HCT116 (cell line): ENCODE data around the gene HCST. TPM values are rescaled to one million over a fixed set of nuclear protein-coding genes. Genes with fewer than 3 reads are reported as not detected.
A peak's percentile ranks its signal among the peaks of the same experiment; 100 is the strongest.

Source experiments
- ATAC-seq: fragments of 200-7000 bp; cut with Tn5 transposase; 2 replicates; pipeline ENCODE4 v1.9.1; 2020; ENCODE audit warnings: mild to moderate bottlenecking, moderate library complexity
- BruUV-seq: library from RNA; stranded (reverse); fragments of 400-500 nt; replicated peaks from 2 replicates; lab custom pipeline; 2021; lab: Mats Ljungman, UMichigan
- CTCF ChIA-PET: fragments of 300-600 bp; sonication (Branson Sonifier 250); formaldehyde crosslinking; loops from one replicate; lab custom pipeline; 2021; ENCODE audit warnings: antibody characterized with exemption; lab: Charles Lee
- POLR2A ChIA-PET: fragments of 300-600, 350-600 bp; sonication (Branson Sonifier 250); formaldehyde crosslinking; loops from one replicate; lab custom pipeline; 2021; ENCODE audit warnings: antibody characterized with exemption; lab: Charles Lee
- RAD21 ChIA-PET, 2 experiments: fragments of 300-600 bp; sonication (Branson Sonifier 250); formaldehyde crosslinking; loops; one replicate each; lab custom pipeline; 2023; ENCODE audit warnings: low total read pairs in 2 of 2; ENCODE audit not compliant: uncharacterized antibody in 2 of 2, unreplicated experiment in 2 of 2, low non-redundant PET in 1 of 2; lab: Charles Lee
- DNase-seq: peaks from one replicate; pipeline ENCODE4 v3.0.0-alpha.2; 2010; ENCODE audit warnings: low read depth, low spot score
- H2AFZ ChIP-seq: fragments of 200-600 bp; shearing (Covaris generic), sonication (generic); 2 replicates; pipeline ENCODE4 v1.6.1; 2017; ENCODE audit warnings: low read depth, mixed run types, mixed read lengths, antibody characterized with exemption, low read length; ENCODE audit not compliant: poor library complexity, severe bottlenecking
- H3K27ac ChIP-seq: 2 replicates; pipeline ENCODE4 v1.5.1; 2012; ENCODE audit warnings: low read depth, low read length
- H3K27me3 ChIP-seq: fragments of 200-600 bp; sonication (generic); 2 replicates; pipeline ENCODE4 v1.6.1; 2016; ENCODE audit warnings: mixed run types, low read length, mixed read lengths; ENCODE audit not compliant: insufficient read depth
- H3K36me3 ChIP-seq, 2 experiments: fragments of 200-500 bp in 1 of 2; fragments of 200-600 bp in 1 of 2; sonication (Bioruptor generic) in 1 of 2; sonication (generic) in 1 of 2; 2 replicates each; pipeline versions ENCODE4 v1.5.1 to v1.6.1; 2014 to 2016; ENCODE audit warnings: low read length in 2 of 2, inconsistent platforms in 1 of 2, mixed read lengths in 1 of 2, mixed run types in 1 of 2; ENCODE audit not compliant: insufficient read depth in 2 of 2, control insufficient read depth in 1 of 2
- H3K4me1 ChIP-seq, 2 experiments: fragments of 200-600 bp in 1 of 2; sonication (generic) in 1 of 2; 2 replicates each; pipeline versions ENCODE4 v1.5.1 to v1.6.1; 2012 to 2017; ENCODE audit warnings: low read length in 2 of 2, inconsistent platforms in 1 of 2, mild to moderate bottlenecking in 1 of 2, mixed read lengths in 1 of 2, mixed run types in 1 of 2, moderate library complexity in 1 of 2; ENCODE audit not compliant: insufficient read depth in 2 of 2, control insufficient read depth in 1 of 2
- H3K4me2 ChIP-seq: fragments of 200-600 bp; sonication (generic); 2 replicates; pipeline ENCODE4 v1.6.1; 2017; ENCODE audit warnings: mixed run types, low read length, mixed read lengths
- H3K4me3 ChIP-seq, 2 experiments: fragments of 200-600 bp in 1 of 2; sonication (generic) in 1 of 2; replicated peaks in 1 of 2; 2 replicates each; pipeline ENCODE4 v1.5.1; 2011 to 2016; ENCODE audit warnings: low read length in 2 of 2, control low read depth in 1 of 2, low read depth in 1 of 2, mild to moderate bottlenecking in 1 of 2, mixed read lengths in 1 of 2, mixed run types in 1 of 2
- H3K79me2 ChIP-seq: fragments of 200-600 bp; sonication (generic); 2 replicates; pipeline ENCODE4 v1.6.1; 2017; ENCODE audit warnings: mild to moderate bottlenecking, mixed run types, low read length, moderate library complexity, mixed read lengths; ENCODE audit not compliant: insufficient read depth
- H3K9ac ChIP-seq: fragments of 200-600 bp; sonication (generic); 2 replicates; pipeline ENCODE4 v1.6.1; 2016; ENCODE audit warnings: low read length, mixed read lengths
- H3K9me2 ChIP-seq: fragments of 200-600 bp; sonication (generic), shearing (Covaris generic); 2 replicates; pipeline ENCODE4 v1.6.1; 2017; ENCODE audit warnings: mixed run types, mild to moderate bottlenecking, moderate library complexity; ENCODE audit not compliant: insufficient read depth
- H3K9me3 ChIP-seq, 2 experiments: fragments of 200-500 bp in 1 of 2; fragments of 200-600 bp in 1 of 2; sonication (Bioruptor generic) in 1 of 2; sonication (generic) in 1 of 2; 2 replicates each; pipeline ENCODE4 v1.6.1; 2014 to 2017; ENCODE audit warnings: low read length in 2 of 2, mixed read lengths in 2 of 2, inconsistent platforms in 1 of 2, low read depth in 1 of 2, mild to moderate bottlenecking in 1 of 2, mixed run types in 1 of 2, moderate library complexity in 1 of 2; ENCODE audit not compliant: control insufficient read depth in 1 of 2, insufficient read depth in 1 of 2
- H4K20me1 ChIP-seq: fragments of 200-600 bp; sonication (generic), shearing (Covaris generic); 2 replicates; pipeline ENCODE4 v1.6.1; 2017; ENCODE audit warnings: mixed run types, mild to moderate bottlenecking, moderate library complexity; ENCODE audit not compliant: insufficient read depth
- EZH2 ChIP-seq: fragments of 200-600 bp; sonication (generic); IDR thresholded peaks from 2 replicates; pipeline ENCODE4 v1.6.1; 2017; ENCODE audit warnings: antibody characterized with exemption, mixed run types
- EZH2phosphoT487 ChIP-seq: fragments of 200-600 bp; IDR thresholded peaks from 2 replicates; pipeline ENCODE4 v1.6.1; 2018; ENCODE audit warnings: antibody characterized with exemption, borderline replicate concordance
- POLR2A ChIP-seq: IDR thresholded peaks from 2 replicates; pipeline ENCODE4 v1.7.0; 2011; ENCODE audit warnings: borderline replicate concordance; ENCODE audit not compliant: insufficient read depth, insufficient read length; ENCODE audit errors: extremely low read depth
- POLR2AphosphoS5 ChIP-seq: IDR thresholded peaks from 2 replicates; pipeline ENCODE4 v1.6.1; 2011; ENCODE audit warnings: mild to moderate bottlenecking, low read depth, low read length, moderate library complexity
- intact Hi-C: fragments of 100-400 bp; cut with micrococcal nuclease; formaldehyde crosslinking; loops from 2 replicates; pipeline ENCODE4 v1.10.0; 2022
- total RNA-seq: library from RNA; stranded (reverse); gene quantifications from one replicate; pipeline ENCODE4 v1.2.1, GENCODE V29; 2021; ENCODE audit not compliant: unreplicated experiment

Gene HCST
- total RNA-seq, 1 experiment from 2014 or later, result 1.2 TPM

GRCh38 chr19:35885904-35886303 lies 16.4 kb upstream of the HCST start:
- Histone ChIP-seq H3K36me3 (peaks cover 15 to 36% of the 10 kb centered on the region in 2 experiments; a peak in 3 of 4 replicates), H4K20me1 (no peaks in the 10 kb centered on the region), H3K9me2 (no peaks in the 10 kb centered on the region), H3K9me3 (no peaks in the 10 kb centered on the region), H3K9ac (no peak overlapping the region), H3K4me2 (no peak overlapping the region), H3K79me2 (no peaks in the 10 kb centered on the region), H3K27ac (no peak overlapping the region), H2AFZ (no peak overlapping the region), H3K4me1 (no peaks in the 10 kb centered on the region), H3K27me3 (no peaks in the 10 kb centered on the region), H3K4me3 (no peak overlapping the region)
- no TSS peak for BruUV-seq
- TF ChIP-seq POLR2AphosphoS5, result peak; percentile 14; the same call in 1 of the 2 replicates
- no peak for TF ChIP-seq EZH2
- ChIA-PET RAD21 (no interaction called here), CTCF (no interaction called here), POLR2A (interaction anchor here (1.0 kb wide), 1 partner anchor 45 kb away, joined by 4 read pairs; no protein-coding TSS in a partner anchor)
- intact Hi-C loops, result loop anchor here (10.0 kb wide), 1 partner anchor 169 kb away; the partner anchor contains the start of genes THAP8 and WDR62
- no peak for DNase-seq
- ATAC-seq, result no peak

GRCh38 chr19:35887197-35887596 lies 15.1 kb upstream of the HCST start:
- peaks cover 15 to 40% of the 10 kb centered on the region in 2 experiments; a peak in 3 of 4 replicates for H3K36me3 ChIP-seq
- DNase-seq, result no peak
- no peak overlapping the region for H2AFZ ChIP-seq
- CTCF ChIA-PET, result no interaction called here
- H3K4me2 ChIP-seq, result no peak overlapping the region
- no peak overlapping the region for H3K4me3 ChIP-seq
- H3K9me3 ChIP-seq, result no peaks in the 10 kb centered on the region
- H3K9ac ChIP-seq, result no peak overlapping the region
- H3K27ac ChIP-seq, result no peak overlapping the region
- ATAC-seq, result no peak
- POLR2A ChIA-PET, result no interaction called here
- no peaks in the 10 kb centered on the region for H3K9me2 ChIP-seq
- no peak for TF ChIP-seq EZH2phosphoT487
- no peak for TF ChIP-seq POLR2A
- no peaks in the 10 kb centered on the region for H3K27me3 ChIP-seq
- RAD21 ChIA-PET, result no interaction called here
- H4K20me1 ChIP-seq, result no peaks in the 10 kb centered on the region
- intact Hi-C loops, result loop anchor here (10.0 kb wide), 1 partner anchor 168 kb away; the partner anchor contains the start of genes THAP8 and WDR62
- H3K79me2 ChIP-seq, result no peaks in the 10 kb centered on the region
- no peaks in the 10 kb centered on the region for H3K4me1 ChIP-seq
- TSS peak; percentile 14 for BruUV-seq
